ENCODE data around the gene PHLPP2.
"Not testable (repeated sequence)": the region's sequence is repeated elsewhere in the genome, so short reads cannot be mapped to it uniquely, and the experiment has no call there.

The PHLPP2 gene

GRCh38 chr16:71722801-71723536 is 1.5 kb downstream of the PHLPP2 start:
- peak; percentile 85 for DNase-seq

- DNase-seq, result no peak
These were observed 3.3 kb downstream of the PHLPP2 start for GRCh38 chr16:71721066-71721740.

- no peak for DNase-seq
These were observed 12.0 kb downstream of the PHLPP2 start for GRCh38 chr16:71712501-71712900.

- DNase-seq, result no peak
These were observed 12.7 kb downstream of the PHLPP2 start for GRCh38 chr16:71711789-71712188.

GRCh38 chr16:71709229-71709781 is 15.2 kb downstream of the PHLPP2 start:
- DNase-seq, result no peak

GRCh38 chr16:71708696-71709095 is 15.8 kb downstream of the PHLPP2 start:
- no peak for DNase-seq

GRCh38 chr16:71707199-71707598 is 17.3 kb downstream of the PHLPP2 start:
- no peak for DNase-seq

- DNase-seq, result no peak
These were observed 18.5 kb downstream of the PHLPP2 start for GRCh38 chr16:71706046-71706445.

- DNase-seq, result no peak
These were observed 21.2 kb downstream of the PHLPP2 start for GRCh38 chr16:71703333-71703732.

- DNase-seq, result no peak
These were observed 23.7 kb downstream of the PHLPP2 start for GRCh38 chr16:71700831-71701230.

- no peak for DNase-seq
These were observed 26.0 kb downstream of the PHLPP2 start for GRCh38 chr16:71698491-71698890.

- no peak for DNase-seq
These were observed 31.3 kb downstream of the PHLPP2 start for GRCh38 chr16:71693164-71693563.

- no peak for DNase-seq
These were observed 34.6 kb downstream of the PHLPP2 start for GRCh38 chr16:71689901-71690300.

GRCh38 chr16:71687861-71688260 is 36.6 kb downstream of the PHLPP2 start:
- DNase-seq, result no peak

- DNase-seq, result not testable (repeated sequence)
These were observed 40.2 kb downstream of the PHLPP2 start for GRCh38 chr16:71684280-71684679.

GRCh38 chr16:71681360-71681759 is 43.1 kb downstream of the PHLPP2 start:
- DNase-seq, result no peak

- DNase-seq, result no peak
These were observed 48.3 kb downstream of the PHLPP2 start for GRCh38 chr16:71676236-71676635.

GRCh38 chr16:71675380-71675779 is 49.1 kb downstream of the PHLPP2 start:
- DNase-seq, result no peak

- no peak for DNase-seq
These were observed 50.3 kb downstream of the PHLPP2 start for GRCh38 chr16:71674229-71674628.

GRCh38 chr16:71673582-71673973 is 50.9 kb downstream of the PHLPP2 start:
- no peak for DNase-seq

GRCh38 chr16:71672803-71673581 is 51.5 kb downstream of the PHLPP2 start:
- DNase-seq, result no peak

GRCh38 chr16:71672125-71672524 is 52.4 kb downstream of the PHLPP2 start:
- no peak for DNase-seq

- DNase-seq, result no peak
These were observed 53.3 kb downstream of the PHLPP2 start for GRCh38 chr16:71671165-71671564.

GRCh38 chr16:71670537-71670936 is 54.0 kb downstream of the PHLPP2 start:
- DNase-seq, result no peak

Data from COR-L47 (cell line).